ENCODE results near the gene ATRN.

Gene ATRN

DNA sequence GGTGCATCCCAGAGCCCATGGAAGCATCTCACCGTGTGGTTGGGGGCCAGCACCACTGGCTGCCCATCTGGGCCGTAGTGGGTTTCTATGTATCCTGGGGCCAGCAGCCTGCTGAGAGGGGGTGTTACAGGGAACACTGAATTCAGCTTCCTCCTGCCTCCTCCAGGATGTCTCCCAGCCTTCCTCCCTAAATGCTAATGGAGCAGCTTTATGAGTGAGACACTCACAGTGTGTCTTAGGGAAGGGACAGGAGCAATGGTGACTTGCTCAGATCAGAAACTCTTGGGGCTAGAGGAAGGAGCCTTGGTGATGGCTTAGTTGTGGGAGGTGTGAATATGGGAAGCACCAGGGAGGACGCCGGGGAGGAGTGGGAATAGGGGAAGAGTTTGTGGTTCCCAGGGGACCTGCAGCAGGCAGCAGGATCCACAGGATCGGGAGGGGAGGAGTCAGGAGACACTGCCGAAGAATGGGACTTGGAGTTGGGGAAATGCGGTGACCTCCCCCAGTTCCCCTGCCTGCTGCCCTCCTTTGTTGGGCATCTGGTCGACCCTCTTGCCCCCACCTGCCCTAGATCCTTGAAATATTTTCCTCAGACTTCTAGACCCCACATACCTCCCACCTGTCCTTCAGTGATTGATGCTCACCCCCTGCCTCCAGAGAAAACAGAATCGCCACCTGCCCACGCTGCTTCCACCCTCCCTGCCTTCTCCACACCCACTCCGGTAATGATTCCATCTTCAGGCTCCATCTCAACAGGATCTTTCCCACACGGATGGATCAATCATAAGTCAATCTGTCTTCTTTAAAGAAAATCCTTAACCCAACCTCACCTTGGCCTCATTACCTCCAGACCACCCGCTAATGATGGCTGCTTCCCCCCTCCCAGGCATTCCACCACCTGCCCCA, 204.4 kb downstream of the ATRN start:
- H3K27me3 ChIP-seq (replicated peaks; ENCODE audit: control insufficient read depth, insufficient read depth, low read length), result no peaks in the 10 kb centered on the region; the same call in 1 of the 2 replicates
- TF ChIP-seq, protein P1, sequence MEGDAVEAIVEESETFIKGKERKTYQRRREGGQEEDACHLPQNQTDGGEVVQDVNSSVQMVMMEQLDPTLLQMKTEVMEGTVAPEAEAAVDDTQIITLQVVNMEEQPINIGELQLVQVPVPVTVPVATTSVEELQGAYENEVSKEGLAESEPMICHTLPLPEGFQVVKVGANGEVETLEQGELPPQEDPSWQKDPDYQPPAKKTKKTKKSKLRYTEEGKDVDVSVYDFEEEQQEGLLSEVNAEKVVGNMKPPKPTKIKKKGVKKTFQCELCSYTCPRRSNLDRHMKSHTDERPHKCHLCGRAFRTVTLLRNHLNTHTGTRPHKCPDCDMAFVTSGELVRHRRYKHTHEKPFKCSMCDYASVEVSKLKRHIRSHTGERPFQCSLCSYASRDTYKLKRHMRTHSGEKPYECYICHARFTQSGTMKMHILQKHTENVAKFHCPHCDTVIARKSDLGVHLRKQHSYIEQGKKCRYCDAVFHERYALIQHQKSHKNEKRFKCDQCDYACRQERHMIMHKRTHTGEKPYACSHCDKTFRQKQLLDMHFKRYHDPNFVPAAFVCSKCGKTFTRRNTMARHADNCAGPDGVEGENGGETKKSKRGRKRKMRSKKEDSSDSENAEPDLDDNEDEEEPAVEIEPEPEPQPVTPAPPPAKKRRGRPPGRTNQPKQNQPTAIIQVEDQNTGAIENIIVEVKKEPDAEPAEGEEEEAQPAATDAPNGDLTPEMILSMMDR (IDR thresholded peaks at IDR 0.05; ENCODE audit: insufficient read depth, low read length, poor library complexity, severe bottlenecking), result no peak

GRCh38 chr20:3677733-3678132, 206.9 kb downstream of the ATRN start:
- Histone ChIP-seq H3K27me3 (replicated peaks; ENCODE audit: control insufficient read depth, insufficient read depth, low read length) (no peaks in the 10 kb centered on the region; the same call in 1 of the 2 replicates), H3K36me3 (ENCODE audit: control insufficient read depth, insufficient read depth, low read length) (no peaks in the 10 kb centered on the region), H3K4me3 (replicated peaks; ENCODE audit: low read depth, low read length) (no peak overlapping the region)
- TF ChIP-seq, protein P1 (IDR thresholded peaks at IDR 0.05; ENCODE audit: insufficient read depth, low read length, poor library complexity, severe bottlenecking), result no peak
- no peak for DNase-seq (ENCODE audit: extremely low read depth, insufficient read length)

More for the DNA sequence above, 204.4 kb downstream of the ATRN start:
- DNase-seq (ENCODE audit: extremely low read depth, insufficient read length), result no peak
- Histone ChIP-seq H3K4me3 (replicated peaks; ENCODE audit: low read depth, low read length) (no peak overlapping the region), H3K36me3 (ENCODE audit: control insufficient read depth, insufficient read depth, low read length) (no peaks in the 10 kb centered on the region)

- no peak for DNase-seq (ENCODE audit: extremely low read depth, insufficient read length)
- no peaks in the 10 kb centered on the region for H3K36me3 ChIP-seq (ENCODE audit: control insufficient read depth, insufficient read depth, low read length)
- no peaks in the 10 kb centered on the region; the same call in 1 of the 2 replicates for H3K27me3 ChIP-seq (replicated peaks; ENCODE audit: control insufficient read depth, insufficient read depth, low read length)
- no peak overlapping the region for H3K4me3 ChIP-seq (replicated peaks; ENCODE audit: low read depth, low read length)
- TF ChIP-seq, protein P1 (IDR thresholded peaks at IDR 0.05; ENCODE audit: insufficient read depth, low read length, poor library complexity, severe bottlenecking), result no peak
Measured at GRCh38 chr20:3678198-3678597, 207.4 kb downstream of the ATRN start.

GRCh38 chr20:3678856-3679720, 208.3 kb downstream of the ATRN start:
- no peaks in the 10 kb centered on the region; the same call in 1 of the 2 replicates for H3K27me3 ChIP-seq (replicated peaks; ENCODE audit: control insufficient read depth, insufficient read depth, low read length)
- H3K36me3 ChIP-seq (ENCODE audit: control insufficient read depth, insufficient read depth, low read length), result no peaks in the 10 kb centered on the region
- TF ChIP-seq, protein P1 (IDR thresholded peaks at IDR 0.05; ENCODE audit: insufficient read depth, low read length, poor library complexity, severe bottlenecking), result no peak
- H3K4me3 ChIP-seq (replicated peaks; ENCODE audit: low read depth, low read length), result no peak overlapping the region
- no peak for DNase-seq (ENCODE audit: extremely low read depth, insufficient read length)

DNA sequence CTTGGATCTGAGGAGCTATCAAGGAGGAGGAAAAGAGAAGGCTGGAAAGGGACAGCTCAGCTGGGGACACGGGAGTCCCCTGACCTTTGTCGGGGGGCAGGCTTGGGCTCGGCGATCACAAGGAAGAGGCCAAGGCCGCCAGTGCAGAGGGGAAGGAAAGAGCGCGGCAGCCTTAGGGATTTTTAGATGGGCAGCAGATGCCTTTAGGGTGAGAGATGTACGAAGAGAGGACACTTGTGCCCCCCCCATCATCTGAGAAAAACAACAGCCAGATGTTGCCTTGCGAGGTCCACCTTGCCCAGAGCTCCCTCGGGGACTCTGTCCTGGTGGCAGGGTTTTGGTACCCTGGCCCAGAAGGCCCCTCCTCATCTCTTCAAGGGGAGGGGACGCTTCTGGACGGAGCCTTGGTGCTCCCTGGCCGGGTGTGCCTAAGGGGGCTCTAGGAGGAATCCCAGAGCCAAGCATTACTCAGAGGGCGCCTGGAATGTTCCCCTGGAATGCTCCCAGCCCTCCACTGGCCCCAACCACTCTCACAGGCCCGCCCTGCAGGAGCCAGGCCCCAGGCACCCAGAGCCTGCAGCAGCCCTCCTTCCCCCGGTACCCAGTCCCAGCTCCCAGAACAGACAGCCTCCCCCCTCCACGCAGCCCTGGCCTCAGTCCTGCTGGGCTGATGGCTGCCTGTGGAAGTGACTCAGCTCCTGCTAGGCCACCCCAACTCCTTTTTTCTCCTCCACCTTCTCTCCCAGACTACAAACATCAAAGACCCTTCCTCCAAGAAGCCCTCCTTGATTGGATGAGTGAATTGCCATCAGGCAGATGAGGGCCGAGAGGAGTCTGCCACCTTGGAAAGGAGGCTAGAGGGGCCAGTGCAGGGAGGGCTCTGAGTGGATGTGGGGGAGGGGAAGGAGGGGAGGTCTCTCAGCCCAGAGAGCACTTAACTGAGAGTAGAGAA, 209.2 kb downstream of the ATRN start:
- H3K4me3 ChIP-seq (replicated peaks; ENCODE audit: low read depth, low read length), result no peak overlapping the region

More for the DNA sequence above, 209.2 kb downstream of the ATRN start:
- no peaks in the 10 kb centered on the region; the same call in 1 of the 2 replicates for H3K27me3 ChIP-seq (replicated peaks; ENCODE audit: control insufficient read depth, insufficient read depth, low read length)
- DNase-seq (ENCODE audit: extremely low read depth, insufficient read length), result no peak
- TF ChIP-seq, protein P1 (IDR thresholded peaks at IDR 0.05; ENCODE audit: insufficient read depth, low read length, poor library complexity, severe bottlenecking), result no peak
- no peaks in the 10 kb centered on the region for H3K36me3 ChIP-seq (ENCODE audit: control insufficient read depth, insufficient read depth, low read length)
